Measurements from ENCODE around the gene TSPAN3. TPM values are rescaled to one million over a fixed set of nuclear protein-coding genes. Genes with fewer than 3 reads are reported as not detected.

Gene TSPAN3
- total RNA-seq, 4 donors from 2014 or later, result 163 to 205 (median 171) TPM

GRCh38 chr15:77010312-77010686, 60.6 kb downstream of the TSPAN3 start:
- Histone ChIP-seq H3K27ac (no peak overlapping the region), H3K4me3 (no peak overlapping the region), H3K9me3 (no peaks in the 10 kb centered on the region), H3K27me3 (no peaks in the 10 kb centered on the region), H3K4me1 (peaks cover 0 to 7% (median 0%) of the 10 kb centered on the region in 3 donors), H3K36me3 (no peaks in the 10 kb centered on the region)
- no peak for TF ChIP-seq EP300 (IDR thresholded peaks at IDR 0.05)
- TF ChIP-seq POLR2A (IDR thresholded peaks at IDR 0.05), result no peak
- TF ChIP-seq POLR2AphosphoS5 (IDR thresholded peaks at IDR 0.05), result no peak
- TF ChIP-seq, protein P1, sequence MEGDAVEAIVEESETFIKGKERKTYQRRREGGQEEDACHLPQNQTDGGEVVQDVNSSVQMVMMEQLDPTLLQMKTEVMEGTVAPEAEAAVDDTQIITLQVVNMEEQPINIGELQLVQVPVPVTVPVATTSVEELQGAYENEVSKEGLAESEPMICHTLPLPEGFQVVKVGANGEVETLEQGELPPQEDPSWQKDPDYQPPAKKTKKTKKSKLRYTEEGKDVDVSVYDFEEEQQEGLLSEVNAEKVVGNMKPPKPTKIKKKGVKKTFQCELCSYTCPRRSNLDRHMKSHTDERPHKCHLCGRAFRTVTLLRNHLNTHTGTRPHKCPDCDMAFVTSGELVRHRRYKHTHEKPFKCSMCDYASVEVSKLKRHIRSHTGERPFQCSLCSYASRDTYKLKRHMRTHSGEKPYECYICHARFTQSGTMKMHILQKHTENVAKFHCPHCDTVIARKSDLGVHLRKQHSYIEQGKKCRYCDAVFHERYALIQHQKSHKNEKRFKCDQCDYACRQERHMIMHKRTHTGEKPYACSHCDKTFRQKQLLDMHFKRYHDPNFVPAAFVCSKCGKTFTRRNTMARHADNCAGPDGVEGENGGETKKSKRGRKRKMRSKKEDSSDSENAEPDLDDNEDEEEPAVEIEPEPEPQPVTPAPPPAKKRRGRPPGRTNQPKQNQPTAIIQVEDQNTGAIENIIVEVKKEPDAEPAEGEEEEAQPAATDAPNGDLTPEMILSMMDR (IDR thresholded peaks at IDR 0.05), result no peak
- 91% methylated on average over 2 of the region's 4 CpGs; no CpG with 5 or more reads in 1 of the 2 donors for WGBS, 2 donors (ENCODE audit: low coverage in 1 of 2)
- no peak for ATAC-seq

- Histone ChIP-seq H3K4me3 (no peak overlapping the region), H3K27ac (no peak overlapping the region), H3K27me3 (no peaks in the 10 kb centered on the region), H3K36me3 (no peaks in the 10 kb centered on the region), H3K4me1 (peaks cover 0 to 2% (median 0%) of the 10 kb centered on the region in 3 donors), H3K9me3 (no peaks in the 10 kb centered on the region)
- no peak for ATAC-seq
- TF ChIP-seq, protein P1 (IDR thresholded peaks at IDR 0.05), result no peak
- TF ChIP-seq POLR2AphosphoS5 (IDR thresholded peaks at IDR 0.05) (no peak), EP300 (IDR thresholded peaks at IDR 0.05) (no peak), POLR2A (IDR thresholded peaks at IDR 0.05) (no peak)
- WGBS, 2 donors (ENCODE audit: low coverage in 1 of 2), result no CpG with 5 or more reads among the region's 14 CpGs
Observed at GRCh38 chr15:77009646-77010311, 61.1 kb downstream of the TSPAN3 start.

- no peaks in the 10 kb centered on the region for H3K36me3 ChIP-seq
- no peak overlapping the region for H3K27ac ChIP-seq
- no peak overlapping the region for H3K4me3 ChIP-seq
- no peaks in the 10 kb centered on the region for H3K27me3 ChIP-seq
- no CpG with 5 or more reads among the region's 6 CpGs for WGBS, 2 donors (ENCODE audit: low coverage in 1 of 2)
- H3K9me3 ChIP-seq, result no peaks in the 10 kb centered on the region
- no peak for ATAC-seq
- H3K4me1 ChIP-seq, result no peaks in the 10 kb centered on the region
- no peak for TF ChIP-seq POLR2A (IDR thresholded peaks at IDR 0.05)
- TF ChIP-seq EP300 (IDR thresholded peaks at IDR 0.05), result no peak
- TF ChIP-seq, protein P1 (IDR thresholded peaks at IDR 0.05), result no peak
- TF ChIP-seq POLR2AphosphoS5 (IDR thresholded peaks at IDR 0.05), result no peak
Observed at GRCh38 chr15:77009176-77009575, 61.7 kb downstream of the TSPAN3 start.

- peak; percentile 70 for ATAC-seq
- Histone ChIP-seq H3K27me3 (no peaks in the 10 kb centered on the region), H3K9me3 (no peaks in the 10 kb centered on the region), H3K36me3 (no peaks in the 10 kb centered on the region), H3K4me3 (no peak overlapping the region), H3K27ac (peak overlapping the region in 3 of 4 donors; percentile 19 to 47 (median 37)), H3K4me1 (no peaks in the 10 kb centered on the region)
- 63 to 79% methylated on average over 1 to 3 of the region's 4 CpGs for WGBS, 2 donors (ENCODE audit: low coverage in 1 of 2)
- TF ChIP-seq EP300 (IDR thresholded peaks at IDR 0.05) (no peak), POLR2AphosphoS5 (IDR thresholded peaks at IDR 0.05) (peak; percentile 61), POLR2A (IDR thresholded peaks at IDR 0.05) (no peak)
- TF ChIP-seq, protein P1 (IDR thresholded peaks at IDR 0.05), result no peak
Observed at GRCh38 chr15:77004189-77004588, 66.7 kb downstream of the TSPAN3 start.

Data from gastroesophageal sphincter (tissue), 4 donors.